OCI-LY3 (cell line): ENCODE results near the gene WWC1.
A peak's percentile ranks its signal among the peaks of the same experiment; 100 is the strongest.
"Not testable (repeated sequence)": the region's sequence is repeated elsewhere in the genome, so short reads cannot be mapped to it uniquely, and the experiment has no call there.

Experiments used
- H2AFZ ChIP-seq: fragments of 200-600, 300-600 bp; shearing (Covaris generic); 2 replicates; pipeline ENCODE4 v1.6.0; 2014; ENCODE audit warnings: antibody characterized with exemption, low read depth, low read length
- H3K27ac ChIP-seq: fragments of 200-600, 300-600 bp; sonication (generic); 2 replicates; pipeline ENCODE4 v1.5.1; 2014; ENCODE audit warnings: mild to moderate bottlenecking, low read length, moderate library complexity, mixed read lengths
- H3K27me3 ChIP-seq: fragments of 200-600, 300-600 bp; sonication (generic); 2 replicates; pipeline ENCODE4 v1.6.1; 2014; ENCODE audit warnings: low read depth, low read length, mixed read lengths
- H3K36me3 ChIP-seq: fragments of 200-600, 300-600 bp; sonication (generic); replicated peaks from 2 replicates; pipeline ENCODE3; 2014; ENCODE audit warnings: low read depth, low read length, mixed read lengths
- H3K4me1 ChIP-seq: fragments of 300-600, 200-600 bp; sonication (generic); 2 replicates; pipeline ENCODE4 v1.6.1; 2014; ENCODE audit warnings: low read length, mixed read lengths
- H3K4me2 ChIP-seq: fragments of 200-600, 300-600 bp; sonication (generic); 2 replicates; pipeline ENCODE4 v1.6.1; 2014; ENCODE audit warnings: low read length, mixed read lengths
- H3K4me3 ChIP-seq: fragments of 300-600, 200-600 bp; sonication (generic); 2 replicates; pipeline ENCODE4 v1.5.1; 2014; ENCODE audit warnings: antibody characterized with exemption, mild to moderate bottlenecking, low read length, moderate library complexity
- H3K79me2 ChIP-seq: fragments of 300-600, 200-600 bp; shearing (Covaris generic); 2 replicates; pipeline ENCODE4 v1.6.1; 2014; ENCODE audit warnings: mild to moderate bottlenecking, low read length, mixed read lengths
- H3K9ac ChIP-seq: fragments of 300-600, 200-600 bp; shearing (Covaris generic); 2 replicates; pipeline ENCODE4 v1.6.0; 2014; ENCODE audit warnings: mild to moderate bottlenecking, low read length, moderate library complexity
- H3K9me3 ChIP-seq: fragments of 200-600, 300-600 bp; shearing (Covaris generic); 2 replicates; pipeline ENCODE4 v1.6.1; 2014; ENCODE audit warnings: low read length, mixed read lengths; ENCODE audit not compliant: insufficient read depth
- H4K20me1 ChIP-seq: fragments of 200-600, 300-600 bp; sonication (generic); 2 replicates; pipeline ENCODE4 v1.6.1; 2016; ENCODE audit warnings: low read length, mixed read lengths; ENCODE audit not compliant: insufficient read depth
- CTCF ChIP-seq: fragments of 200-600, 300-600 bp; sonication (generic); IDR thresholded peaks from 2 replicates; pipeline ENCODE4 v1.5.1; 2014; ENCODE audit warnings: antibody characterized with exemption, low read length, low read depth
- EZH2phosphoT487 ChIP-seq: fragments of 200-600 bp; shearing (Covaris generic); IDR thresholded peaks from 2 replicates; pipeline ENCODE4 v1.6.1; 2018; ENCODE audit warnings: antibody characterized with exemption, mixed run types, low read depth

WWC1 gene

GRCh38 chr5:168282120-168282519 lies 9.3 kb upstream of the WWC1 start:
- peaks cover 10% of the 10 kb centered on the region for H3K4me1 ChIP-seq
- no peak overlapping the region for H3K4me2 ChIP-seq
- H2AFZ ChIP-seq: no peak overlapping the region
- no peak overlapping the region for H3K4me3 ChIP-seq
- no peaks in the 10 kb centered on the region for H3K79me2 ChIP-seq
- H3K36me3 ChIP-seq: peaks cover 10% of the 10 kb centered on the region
- H3K27ac ChIP-seq: no peak overlapping the region
- no peaks in the 10 kb centered on the region for H4K20me1 ChIP-seq
- peaks cover 23% of the 10 kb centered on the region; the same call in 1 of the 2 replicates for H3K9me3 ChIP-seq
- no peak for TF ChIP-seq CTCF
- no peak for TF ChIP-seq EZH2phosphoT487
- H3K27me3 ChIP-seq: peaks cover 11% of the 10 kb centered on the region
- H3K9ac ChIP-seq: no peak overlapping the region

DNA sequence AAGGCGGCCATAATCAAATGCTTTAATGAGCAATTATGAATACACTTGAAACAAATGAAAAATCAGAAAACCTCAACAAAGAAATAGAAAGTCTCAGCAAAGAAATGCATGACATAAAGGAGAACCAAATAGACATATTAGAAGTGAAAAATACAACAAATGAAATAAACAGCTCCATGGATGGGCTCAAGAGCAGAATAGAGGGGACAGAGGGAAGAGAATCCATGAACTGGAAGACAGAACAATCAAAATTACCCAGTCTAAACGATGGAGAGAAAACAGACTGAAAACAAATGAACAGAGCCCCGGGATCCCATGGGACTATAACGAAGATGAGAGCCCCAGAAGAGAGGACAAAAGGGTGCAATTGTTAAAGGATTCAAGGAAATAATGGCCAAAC lies 6.6 kb upstream of the WWC1 start:
- Histone ChIP-seq H3K79me2 (no peaks in the 10 kb centered on the region), H3K4me2 (no peak overlapping the region), H3K9me3 (peaks cover 23% of the 10 kb centered on the region; the same call in 1 of the 2 replicates), H3K4me3 (no peak overlapping the region), H2AFZ (no peak overlapping the region), H3K4me1 (peaks cover 37% of the 10 kb centered on the region), H3K9ac (no peak overlapping the region), H3K27ac (no peak overlapping the region), H3K27me3 (no peaks in the 10 kb centered on the region; the same call in 1 of the 2 replicates), H4K20me1 (no peaks in the 10 kb centered on the region), H3K36me3 (peaks cover 10% of the 10 kb centered on the region)
- TF ChIP-seq CTCF (no peak), EZH2phosphoT487 (no peak)

- H3K4me2 ChIP-seq: no peak overlapping the region
- H3K9ac ChIP-seq: no peak overlapping the region
- H2AFZ ChIP-seq: no peak overlapping the region
- H3K36me3 ChIP-seq: peaks cover 10% of the 10 kb centered on the region
- no peaks in the 10 kb centered on the region for H4K20me1 ChIP-seq
- no peak overlapping the region for H3K27ac ChIP-seq
- H3K4me3 ChIP-seq: no peak overlapping the region
- H3K79me2 ChIP-seq: no peaks in the 10 kb centered on the region
- H3K4me1 ChIP-seq: peaks cover 46% of the 10 kb centered on the region
- TF ChIP-seq CTCF (no peak), EZH2phosphoT487 (no peak)
- no peaks in the 10 kb centered on the region; the same call in 1 of the 2 replicates for H3K27me3 ChIP-seq
- peaks cover 23% of the 10 kb centered on the region; the same call in 1 of the 2 replicates for H3K9me3 ChIP-seq
Measured at GRCh38 chr5:168285696-168286095, 5.7 kb upstream of the WWC1 start.

DNA sequence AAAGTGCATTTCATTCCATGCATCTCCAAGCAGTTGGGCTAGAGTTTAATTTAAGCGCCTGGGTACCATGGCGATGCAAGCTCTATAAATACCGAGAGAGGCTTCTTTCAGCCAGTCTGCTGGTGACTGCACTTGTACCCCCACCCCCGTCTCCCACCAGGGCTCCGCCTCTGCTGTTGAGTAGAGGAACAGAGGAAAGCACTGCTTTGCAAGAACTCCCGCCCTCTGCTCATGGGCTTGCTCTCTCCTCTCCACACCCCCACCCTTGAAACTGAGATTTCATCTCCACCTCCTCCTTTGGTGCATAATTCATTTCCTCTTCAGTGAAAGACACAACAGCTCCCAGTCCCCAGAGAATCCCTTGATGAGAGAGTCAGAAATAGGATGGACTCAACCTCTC lies 5.1 kb upstream of the WWC1 start:
- Histone ChIP-seq H3K9ac (no peak overlapping the region), H3K27ac (no peak overlapping the region), H3K9me3 (peaks cover 23% of the 10 kb centered on the region; the same call in 1 of the 2 replicates)

GRCh38 chr5:168286863-168287262 lies 4.6 kb upstream of the WWC1 start:
- Histone ChIP-seq H3K9me3 (peaks cover 23% of the 10 kb centered on the region; the same call in 1 of the 2 replicates), H3K4me3 (peak overlapping the region; percentile 24; the same call in 1 of the 2 replicates), H3K4me2 (peak overlapping the region; percentile 48), H3K36me3 (peaks cover 10% of the 10 kb centered on the region), H3K4me1 (peaks cover 51% of the 10 kb centered on the region), H3K27ac (peak overlapping the region; percentile 32; the same call in 1 of the 2 replicates)
- not testable (repeated sequence) for H4K20me1 ChIP-seq, H3K27me3 ChIP-seq, H3K79me2 ChIP-seq, H3K9ac ChIP-seq, H2AFZ ChIP-seq

More for the DNA sequence above, 5.1 kb upstream of the WWC1 start:
- no peaks in the 10 kb centered on the region; the same call in 1 of the 2 replicates for H3K27me3 ChIP-seq
- peaks cover 51% of the 10 kb centered on the region for H3K4me1 ChIP-seq
- H3K36me3 ChIP-seq: peaks cover 10% of the 10 kb centered on the region
- H3K4me3 ChIP-seq: 0 out of 2 replicates have a peak overlapping the region, but pooled peaks have one; percentile 24
- H4K20me1 ChIP-seq: no peaks in the 10 kb centered on the region
- no peak for TF ChIP-seq EZH2phosphoT487
- no peak for TF ChIP-seq CTCF
- no peak overlapping the region for H2AFZ ChIP-seq
- no peaks in the 10 kb centered on the region for H3K79me2 ChIP-seq
- H3K4me2 ChIP-seq: peak overlapping the region; percentile 41; the same call in 1 of the 2 replicates
